Mucosa of rectum (tissue), 2 donors: Measurements from ENCODE around the gene TRIM44.

ENCODE experiments used
- H3K27ac ChIP-seq, 2 donors: one replicate each; pipeline ENCODE4 v1.7.0; 2013; ENCODE audit warnings: inconsistent platforms in 2 of 2, low read depth in 2 of 2, low read length in 2 of 2
- H3K27me3 ChIP-seq, 2 donors: one replicate each; pipeline ENCODE4 v1.7.0; 2013; ENCODE audit warnings: low read length in 2 of 2; ENCODE audit not compliant: control insufficient read depth in 2 of 2, insufficient read depth in 2 of 2
- H3K36me3 ChIP-seq, 2 donors: one replicate each; pipeline ENCODE4 v1.7.0; 2013; ENCODE audit warnings: low read length in 2 of 2; ENCODE audit not compliant: control insufficient read depth in 2 of 2, insufficient read depth in 2 of 2
- H3K4me1 ChIP-seq, 2 donors: one replicate each; pipeline ENCODE4 v1.7.0; 2013; ENCODE audit warnings: low read length in 2 of 2, mild to moderate bottlenecking in 1 of 2; ENCODE audit not compliant: control insufficient read depth in 2 of 2, insufficient read depth in 2 of 2
- H3K4me3 ChIP-seq, 2 donors: one replicate each; pipeline ENCODE4 v1.7.0; 2013; ENCODE audit warnings: low read length in 2 of 2
- H3K9ac ChIP-seq, 2 donors: one replicate each; pipeline ENCODE4 v1.7.0; 2013; ENCODE audit warnings: low read length in 2 of 2, low read depth in 1 of 2, mild to moderate bottlenecking in 1 of 2
- H3K9me3 ChIP-seq, 2 donors: one replicate each; pipeline ENCODE4 v1.7.0; 2013; ENCODE audit warnings: low read length in 2 of 2; ENCODE audit not compliant: control insufficient read depth in 2 of 2
- donor health status: healthy.
- donor health status: Normal muscosa, but diverticular disease.

Gene TRIM44

DNA sequence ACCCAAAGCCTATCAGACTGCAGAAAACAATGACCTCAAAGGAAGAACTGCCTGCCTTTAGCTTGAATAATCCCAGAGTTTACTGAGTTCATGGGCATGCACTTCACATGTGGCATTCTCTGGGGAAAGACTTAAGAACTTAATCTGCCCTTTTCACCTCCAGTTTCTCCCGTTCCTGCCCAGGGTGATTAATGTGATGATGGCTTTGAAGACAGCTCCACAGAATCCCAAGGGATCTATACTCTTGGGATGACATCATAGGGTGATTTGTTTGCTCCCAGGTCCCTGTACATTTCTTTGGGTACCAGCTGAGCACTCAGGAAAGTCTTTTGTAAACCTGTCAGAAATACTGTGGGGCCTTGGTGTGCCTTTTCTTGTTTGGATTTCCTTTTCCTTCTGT lies 30.3 kb upstream of the TRIM44 start:
- H3K27me3 ChIP-seq, result peaks cover 12 to 16% of the 10 kb centered on the region in 2 donors
- H3K27ac ChIP-seq, result no peak overlapping the region
- H3K4me3 ChIP-seq, result no peak overlapping the region

GRCh38 chr11:35633827-35634423 lies 28.6 kb upstream of the TRIM44 start:
- Histone ChIP-seq H3K27me3 (peaks cover 11 to 16% of the 10 kb centered on the region in 2 donors), H3K27ac (no peak overlapping the region), H3K4me1 (no peaks in the 10 kb centered on the region), H3K4me3 (no peak overlapping the region), H3K9ac (no peak overlapping the region), H3K36me3 (no peaks in the 10 kb centered on the region), H3K9me3 (no peaks in the 10 kb centered on the region)

More for the DNA sequence above, 30.3 kb upstream of the TRIM44 start:
- Histone ChIP-seq H3K36me3 (no peaks in the 10 kb centered on the region), H3K9me3 (no peaks in the 10 kb centered on the region), H3K4me1 (no peaks in the 10 kb centered on the region), H3K9ac (no peak overlapping the region)

GRCh38 chr11:35635933-35636332 lies 26.6 kb upstream of the TRIM44 start:
- H3K9me3 ChIP-seq, result no peaks in the 10 kb centered on the region
- no peak overlapping the region for H3K27ac ChIP-seq
- no peak overlapping the region for H3K9ac ChIP-seq
- no peaks in the 10 kb centered on the region for H3K4me1 ChIP-seq
- peaks cover 7 to 12% of the 10 kb centered on the region in 2 donors for H3K27me3 ChIP-seq
- H3K4me3 ChIP-seq, result no peak overlapping the region
- H3K36me3 ChIP-seq, result no peaks in the 10 kb centered on the region

DNA sequence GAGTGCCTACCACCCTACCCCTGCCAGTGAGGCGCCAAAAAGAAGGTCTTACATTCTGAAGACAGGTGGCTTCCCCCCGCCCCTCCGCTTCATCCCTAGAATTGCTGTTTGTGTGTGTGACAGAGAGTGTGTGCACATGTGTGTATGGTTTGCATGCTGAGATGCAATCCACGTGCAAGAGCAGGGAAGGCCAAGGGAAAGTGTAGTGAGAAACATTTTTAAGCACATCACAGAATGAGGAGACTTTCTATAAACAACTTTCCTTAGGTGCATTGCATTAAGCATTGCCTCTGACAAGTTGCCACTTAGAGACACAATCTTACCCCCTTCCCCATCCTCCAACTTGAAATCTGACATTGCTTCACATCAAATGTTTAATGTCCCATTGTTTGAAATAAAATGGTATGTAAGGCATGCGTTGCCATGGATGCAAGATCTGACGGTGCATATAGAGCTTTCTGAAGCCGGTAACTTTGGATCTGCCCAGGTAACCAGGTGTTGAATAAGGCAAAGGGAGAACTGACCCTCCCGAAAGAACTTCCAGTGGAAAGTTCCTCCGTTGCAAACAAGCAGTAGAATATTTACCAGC lies 22.9 kb upstream of the TRIM44 start:
- peaks cover 3 to 6% of the 10 kb centered on the region in 2 donors for H3K27me3 ChIP-seq
- H3K4me1 ChIP-seq, result no peaks in the 10 kb centered on the region
- H3K27ac ChIP-seq, result no peak overlapping the region
- no peaks in the 10 kb centered on the region for H3K36me3 ChIP-seq
- H3K4me3 ChIP-seq, result no peak overlapping the region
- H3K9me3 ChIP-seq, result no peaks in the 10 kb centered on the region
- H3K9ac ChIP-seq, result no peak overlapping the region

GRCh38 chr11:35641171-35641897 lies 21.2 kb upstream of the TRIM44 start:
- H3K4me1 ChIP-seq, result no peaks in the 10 kb centered on the region
- H3K27ac ChIP-seq, result no peak overlapping the region
- no peak overlapping the region for H3K4me3 ChIP-seq
- H3K27me3 ChIP-seq, result peaks cover 2% of the 10 kb centered on the region in 2 donors
- H3K36me3 ChIP-seq, result no peaks in the 10 kb centered on the region
- H3K9ac ChIP-seq, result no peak overlapping the region
- no peaks in the 10 kb centered on the region for H3K9me3 ChIP-seq

DNA sequence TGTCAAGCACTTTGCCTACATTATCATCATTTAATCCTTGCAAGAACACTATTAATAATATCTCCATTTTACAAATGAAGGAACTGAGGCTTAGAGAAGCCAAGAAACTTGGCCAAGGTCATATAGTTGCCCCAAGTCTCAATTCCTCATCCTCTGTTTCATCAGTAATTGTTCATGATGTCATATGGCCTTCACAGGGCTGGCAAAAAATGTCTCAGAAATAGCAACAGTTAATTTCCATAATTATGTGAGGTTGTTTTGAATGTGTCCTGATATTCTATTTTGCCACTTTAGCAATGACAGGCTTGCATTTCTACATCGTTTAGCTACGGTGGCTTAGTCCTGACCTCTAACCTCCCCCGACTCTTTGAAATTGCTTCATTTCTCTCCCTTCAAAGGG lies 20.6 kb upstream of the TRIM44 start:
- Histone ChIP-seq H3K27me3 (peaks cover 0 to 2% of the 10 kb centered on the region in 2 donors), H3K27ac (no peak overlapping the region), H3K4me3 (no peak overlapping the region), H3K4me1 (no peaks in the 10 kb centered on the region), H3K9ac (no peak overlapping the region), H3K36me3 (no peaks in the 10 kb centered on the region), H3K9me3 (no peaks in the 10 kb centered on the region)

DNA sequence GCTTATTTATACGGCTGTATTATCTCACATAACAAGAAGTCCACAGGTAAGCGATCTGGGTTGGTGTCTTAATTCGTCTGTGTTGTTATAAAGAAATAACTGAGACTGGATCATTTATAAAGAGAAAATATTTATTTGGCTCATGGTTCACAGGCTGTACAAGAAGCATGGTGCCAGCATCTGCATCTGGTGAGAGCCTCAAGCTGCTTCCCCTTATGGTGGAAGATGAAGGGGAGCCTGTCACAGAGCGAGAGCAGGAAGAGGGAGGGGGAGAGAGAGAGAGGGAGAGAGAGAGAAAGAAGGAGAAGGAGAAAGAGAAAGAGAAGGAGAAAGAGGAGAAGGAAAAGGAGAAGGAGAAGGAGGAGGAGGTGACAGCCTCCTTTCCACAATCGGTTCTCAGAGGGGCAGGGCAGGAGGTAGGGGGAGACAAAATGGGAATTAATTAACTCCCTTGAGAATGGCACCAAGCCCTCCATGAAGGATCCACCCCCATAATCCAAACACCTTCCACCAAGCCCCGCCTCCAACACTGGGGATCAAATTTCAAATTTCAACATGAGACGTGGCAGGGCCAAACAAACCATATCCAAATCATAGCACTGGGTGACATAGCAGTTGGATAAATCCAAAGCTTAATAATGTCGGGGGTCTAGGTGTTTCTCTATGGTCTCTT lies 15.0 kb upstream of the TRIM44 start:
- no peak overlapping the region for H3K4me3 ChIP-seq
- H3K9me3 ChIP-seq, result no peaks in the 10 kb centered on the region
- H3K27me3 ChIP-seq, result peaks cover 0 to 8% of the 10 kb centered on the region in 2 donors
- H3K4me1 ChIP-seq, result no peaks in the 10 kb centered on the region
- H3K27ac ChIP-seq, result no peak overlapping the region
- H3K9ac ChIP-seq, result no peak overlapping the region
- no peaks in the 10 kb centered on the region for H3K36me3 ChIP-seq

GRCh38 chr11:35650006-35650405 lies 12.6 kb upstream of the TRIM44 start:
- Histone ChIP-seq H3K27ac (no peak overlapping the region), H3K27me3 (peaks cover 0 to 8% of the 10 kb centered on the region in 2 donors), H3K9me3 (no peaks in the 10 kb centered on the region), H3K9ac (no peak overlapping the region), H3K4me1 (no peaks in the 10 kb centered on the region), H3K4me3 (no peak overlapping the region), H3K36me3 (no peaks in the 10 kb centered on the region)

GRCh38 chr11:35650467-35650866 lies 12.1 kb upstream of the TRIM44 start:
- Histone ChIP-seq H3K27ac (no peak overlapping the region), H3K36me3 (no peaks in the 10 kb centered on the region), H3K9ac (no peak overlapping the region), H3K4me3 (no peak overlapping the region), H3K9me3 (no peaks in the 10 kb centered on the region), H3K27me3 (peaks cover 0 to 8% of the 10 kb centered on the region in 2 donors), H3K4me1 (no peaks in the 10 kb centered on the region)

DNA sequence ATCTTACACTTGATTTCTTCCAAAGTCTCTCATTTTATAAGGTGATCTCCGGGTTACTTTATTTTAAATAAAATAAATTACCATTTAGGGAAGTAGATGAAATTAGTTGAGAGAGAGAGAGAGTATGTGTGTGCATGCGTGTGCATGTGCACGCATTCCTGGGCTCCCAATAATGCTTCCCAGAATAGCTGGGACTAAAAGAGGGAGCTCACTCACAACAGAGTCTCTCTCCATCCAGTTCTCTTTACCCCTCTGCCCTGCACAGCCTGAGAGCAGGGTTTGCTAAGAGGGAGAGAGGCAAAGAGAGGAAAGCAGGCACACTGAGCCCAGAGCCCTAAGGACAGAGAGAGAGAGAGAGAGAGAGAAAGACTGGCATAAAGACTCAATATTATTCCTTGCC lies 11.3 kb upstream of the TRIM44 start:
- peaks cover 0 to 8% of the 10 kb centered on the region in 2 donors for H3K27me3 ChIP-seq
- no peak overlapping the region for H3K4me3 ChIP-seq
- no peaks in the 10 kb centered on the region for H3K36me3 ChIP-seq
- no peak overlapping the region for H3K9ac ChIP-seq
- no peaks in the 10 kb centered on the region for H3K4me1 ChIP-seq
- no peaks in the 10 kb centered on the region for H3K9me3 ChIP-seq
- no peak overlapping the region for H3K27ac ChIP-seq
